ENCODE results near the gene CPOX.
A peak's percentile ranks its signal among the peaks of the same experiment; 100 is the strongest.
"Not testable (repeated sequence)": the region's sequence is repeated elsewhere in the genome, so short reads cannot be mapped to it uniquely, and the experiment has no call there.

Gene CPOX

DNA sequence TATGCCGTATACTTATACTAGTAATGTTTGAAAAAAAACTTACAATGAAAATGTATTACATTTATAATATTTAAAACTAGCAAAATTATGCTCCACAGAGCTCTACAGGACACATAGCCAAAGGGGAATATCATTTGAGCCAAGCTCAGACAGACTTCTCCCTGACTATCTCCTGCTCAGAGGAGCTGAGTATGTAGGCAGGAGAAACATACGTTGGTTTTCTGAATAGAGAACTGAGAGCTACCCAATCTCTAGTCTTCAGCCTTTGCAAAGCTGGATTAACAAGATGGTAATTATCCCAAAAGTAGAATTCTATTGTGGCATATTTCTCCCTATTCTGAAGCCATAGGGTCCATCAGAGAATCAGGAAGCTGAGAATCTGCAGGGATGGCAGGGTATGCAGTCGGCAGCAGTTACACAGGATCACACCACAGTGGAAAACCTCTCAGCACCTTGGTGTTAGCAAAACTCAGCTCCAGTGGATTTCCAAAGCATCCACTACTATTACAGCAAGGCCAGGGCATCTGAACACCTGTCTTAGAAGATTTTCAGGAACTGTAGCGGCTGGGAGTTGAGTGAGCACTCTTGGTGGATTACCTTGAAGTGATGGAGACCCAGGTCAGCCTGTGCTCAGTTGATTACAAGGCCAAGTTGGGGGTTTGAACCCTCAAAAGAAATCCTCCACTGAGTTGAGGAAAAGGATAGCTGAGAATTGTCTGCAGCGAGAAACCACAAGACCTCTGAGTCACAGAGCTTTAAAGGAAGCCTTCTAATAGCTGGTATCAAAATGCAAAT lies 31.5 kb downstream of the CPOX start:
- DNase-seq (ENCODE audit: low read depth), result no peak

DNA sequence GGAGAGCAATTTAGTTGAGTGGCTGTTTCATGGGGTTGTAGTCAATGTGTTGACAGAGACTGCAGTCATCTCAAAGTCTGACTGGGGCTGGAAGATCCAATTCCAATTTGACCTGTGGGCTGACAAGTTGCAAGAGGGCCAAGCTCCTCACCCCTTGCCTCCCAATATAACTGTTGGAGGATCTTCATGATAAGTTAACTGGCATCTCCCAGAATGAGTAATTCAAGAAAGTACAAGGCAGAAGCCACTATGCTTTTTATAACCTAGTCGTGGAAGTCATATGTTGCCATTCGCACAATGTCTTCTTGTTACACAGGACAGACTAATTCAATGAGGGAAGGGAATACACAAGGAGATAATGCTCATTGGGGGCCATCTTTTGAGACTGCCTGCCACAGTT lies 32.5 kb downstream of the CPOX start:
- DNase-seq (ENCODE audit: low read depth), result no peak

DNA sequence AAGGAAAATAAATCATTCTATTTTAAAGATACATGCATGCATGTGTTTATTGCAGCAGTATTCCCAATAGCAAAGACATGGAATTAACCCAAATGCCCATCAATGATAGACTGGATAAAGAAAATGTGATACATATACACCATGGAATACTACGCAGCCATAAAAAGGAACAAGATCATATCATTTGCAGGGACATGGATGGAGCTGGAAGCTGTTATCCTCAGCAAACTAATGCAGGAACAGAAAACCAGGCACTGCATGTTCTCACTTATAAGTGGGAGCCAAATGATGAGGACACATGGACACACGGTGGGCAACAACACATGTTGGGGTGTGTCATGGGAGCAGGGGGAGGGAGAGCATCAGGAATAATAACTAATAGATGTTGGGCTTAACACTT lies 33.6 kb downstream of the CPOX start:
- not testable (repeated sequence) for DNase-seq (ENCODE audit: low read depth)

DNA sequence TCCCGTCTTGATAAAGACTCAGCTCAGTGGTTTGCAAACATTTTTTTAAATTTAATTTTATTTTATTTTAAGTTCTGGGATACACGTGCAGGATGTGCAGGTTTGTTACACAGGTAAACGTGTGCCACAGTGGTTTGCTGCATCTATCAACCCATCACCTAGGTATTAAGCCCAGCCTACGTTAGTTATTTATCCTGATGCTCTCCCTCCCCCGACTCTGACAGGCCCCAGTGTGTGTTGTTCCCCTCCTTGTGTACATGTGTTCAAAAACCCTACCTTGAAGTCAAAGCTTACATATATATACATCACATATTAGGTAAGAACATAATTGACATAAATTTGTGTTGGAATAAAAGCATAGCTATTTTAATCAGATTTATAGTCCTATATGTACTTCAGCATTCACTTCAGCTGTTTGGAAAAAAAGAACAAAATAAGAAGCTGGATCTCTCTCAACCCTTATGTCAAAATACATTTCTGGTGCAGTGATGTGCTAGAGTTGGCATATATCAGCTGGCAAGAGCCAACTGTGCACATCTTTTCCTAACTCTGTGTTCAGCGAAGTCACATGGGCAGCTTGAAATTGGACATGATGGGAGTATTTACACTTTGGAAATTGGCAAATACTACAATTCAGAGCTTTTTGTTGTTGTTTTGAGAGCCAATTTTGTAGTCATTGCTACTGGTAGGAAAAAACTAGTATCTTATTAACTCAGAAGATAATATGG lies 35.1 kb downstream of the CPOX start:
- DNase-seq (ENCODE audit: low read depth), result no peak

DNA sequence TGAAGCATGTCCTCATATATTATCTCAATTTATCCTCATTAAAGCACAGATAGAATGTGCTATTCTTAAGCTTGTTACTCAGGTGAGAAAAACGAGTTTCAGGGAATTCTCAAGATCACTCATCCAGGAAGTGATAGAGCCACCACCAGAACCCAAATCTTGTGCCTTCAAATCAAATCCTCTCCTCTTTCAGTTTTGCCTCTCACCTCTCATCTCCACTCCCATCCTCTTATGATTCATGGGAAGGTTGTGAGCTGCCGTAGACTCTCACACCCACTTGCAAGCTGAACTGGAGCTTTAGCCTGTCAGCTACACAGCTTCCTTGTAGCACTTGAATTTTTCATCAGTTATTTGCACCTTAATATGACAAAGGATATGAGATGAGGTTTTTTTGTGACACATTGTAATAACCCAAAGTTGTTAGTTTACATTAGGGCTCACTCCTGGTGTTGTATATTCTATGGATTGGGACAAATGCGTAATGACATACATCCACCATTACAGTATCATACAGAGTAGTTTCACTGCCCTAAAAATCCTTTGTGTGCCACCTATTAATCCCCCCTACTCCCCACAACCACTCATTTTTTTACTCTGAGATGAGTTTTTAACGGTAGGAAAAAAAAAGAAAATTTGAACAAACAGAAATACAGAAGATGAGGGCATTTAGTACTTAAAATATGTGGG lies 35.9 kb downstream of the CPOX start:
- DNase-seq (ENCODE audit: low read depth), result no peak

DNA sequence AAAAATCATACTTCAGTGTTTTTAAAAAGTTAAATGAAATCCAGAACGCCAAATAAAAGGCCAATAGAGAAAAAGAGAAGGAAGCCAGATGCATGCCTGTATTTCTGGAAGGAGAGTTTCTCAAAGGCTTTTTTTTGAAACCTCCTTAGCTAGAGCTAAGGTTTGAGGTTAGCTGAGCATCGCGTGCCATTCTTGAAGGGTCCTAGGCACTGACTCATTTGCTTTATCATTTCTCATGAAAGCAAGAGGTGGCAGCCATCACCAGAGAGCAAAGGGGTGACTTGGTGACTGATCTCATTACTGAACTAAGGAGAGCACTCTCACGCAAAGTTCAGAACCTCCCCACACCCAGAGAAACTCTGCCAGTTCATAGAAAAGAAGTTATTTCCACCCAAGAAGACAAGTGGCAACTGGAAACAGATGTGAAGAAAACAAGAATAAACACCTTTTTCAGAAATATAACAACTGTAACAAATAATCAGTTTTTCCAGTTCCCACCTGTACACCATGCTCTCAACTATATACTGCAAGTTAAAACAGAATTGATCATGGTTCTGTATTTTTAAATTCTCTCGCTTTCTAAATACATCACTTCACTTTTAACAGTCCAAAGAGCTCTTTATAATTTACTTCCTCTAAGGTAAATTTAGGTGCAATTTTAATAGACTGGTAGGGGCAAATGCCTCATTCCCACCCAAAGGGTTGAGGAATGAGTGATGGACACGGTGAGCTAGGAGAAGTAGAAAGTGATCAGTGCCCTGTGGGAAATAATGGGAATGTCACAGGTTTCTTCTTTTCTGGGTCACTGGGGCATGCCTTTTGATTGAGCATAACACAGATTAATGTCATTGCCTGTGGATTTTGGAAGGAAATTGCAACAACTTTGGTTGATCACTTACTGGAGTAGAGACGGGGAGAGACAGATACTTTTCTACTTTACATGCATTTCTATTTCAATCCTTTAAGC lies 37.0 kb downstream of the CPOX start:
- peak; percentile 57 for DNase-seq (ENCODE audit: low read depth)

DNA sequence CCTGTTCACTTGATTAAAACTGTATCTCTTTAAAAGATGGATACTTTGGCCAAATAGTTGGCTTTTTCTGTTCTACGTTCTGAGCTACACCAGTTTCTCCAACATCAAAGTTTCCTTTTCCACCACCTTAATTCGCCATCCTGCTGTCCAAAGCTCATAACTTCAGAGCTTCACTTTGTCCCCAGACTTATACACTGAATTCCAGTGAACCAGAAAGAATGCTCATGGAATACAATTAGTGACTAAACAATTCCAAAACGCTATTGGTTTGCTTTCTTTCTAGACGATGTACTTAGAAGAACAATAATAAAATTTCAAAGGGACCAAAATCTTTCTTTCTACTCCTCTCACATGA lies 38.4 kb downstream of the CPOX start:
- DNase-seq (ENCODE audit: low read depth), result no peak

DNA sequence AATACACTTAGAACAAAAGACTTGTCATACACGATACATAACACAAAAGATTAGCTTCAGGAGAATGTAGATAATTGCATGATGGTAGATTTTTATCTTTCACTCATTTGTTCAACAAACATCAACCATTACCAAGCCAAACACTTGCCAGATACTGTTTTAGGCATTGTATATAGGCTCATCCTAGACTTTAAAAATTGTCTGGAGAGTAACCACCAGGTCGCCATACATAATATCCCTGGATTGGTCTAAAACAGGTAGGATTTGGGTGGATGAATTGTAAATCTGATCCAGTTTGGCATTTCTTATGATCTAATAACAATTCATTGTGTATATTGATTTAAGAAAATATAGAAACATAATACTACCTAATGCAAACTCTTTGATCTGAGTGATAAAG lies 38.8 kb downstream of the CPOX start:
- no peak for DNase-seq (ENCODE audit: low read depth)

DNA sequence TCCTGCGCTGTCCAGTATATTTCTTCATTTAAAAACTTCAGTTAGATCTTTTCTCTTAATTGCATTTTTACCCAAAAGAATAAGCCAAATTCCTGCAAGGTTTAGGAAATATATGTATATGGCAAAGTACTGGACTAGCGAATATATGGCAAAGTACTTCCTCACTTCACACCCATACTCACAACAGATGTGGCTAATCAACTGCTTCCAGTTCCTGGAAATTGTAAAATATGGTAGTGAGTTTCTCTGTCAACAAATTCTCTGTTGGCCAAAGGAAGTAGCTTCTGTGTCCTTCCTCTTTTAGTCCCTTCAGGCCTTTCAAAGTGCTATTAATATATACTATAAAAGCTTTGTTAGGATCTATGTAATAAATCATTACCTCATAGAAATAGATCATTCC lies 39.7 kb downstream of the CPOX start:
- no peak for DNase-seq (ENCODE audit: low read depth)

DNA sequence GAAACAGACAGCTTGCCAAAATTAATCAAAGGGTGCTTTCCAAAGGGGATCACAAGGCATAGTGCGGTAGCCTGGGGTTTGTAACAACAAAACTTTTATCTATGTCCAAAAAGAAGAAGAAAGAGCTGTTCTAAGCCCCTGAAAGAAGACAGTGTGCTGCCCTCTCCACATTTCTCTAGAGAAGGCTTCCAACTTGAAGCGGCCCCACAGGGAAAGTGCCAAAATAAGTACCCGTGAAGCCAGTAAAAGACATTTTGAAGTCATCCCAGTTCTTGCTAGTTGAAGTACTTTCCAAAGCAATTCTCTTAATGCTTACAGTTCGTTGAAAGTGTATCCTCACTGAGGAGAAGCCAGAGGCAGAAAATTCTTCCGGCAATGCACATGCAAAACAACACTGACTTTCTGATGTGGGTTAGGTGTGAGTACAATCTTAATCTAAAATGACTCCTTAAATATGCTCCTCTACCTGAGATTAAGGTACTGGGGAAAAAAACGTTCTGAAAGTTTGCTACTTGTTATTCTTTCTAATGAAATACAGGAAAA lies 40.3 kb downstream of the CPOX start:
- DNase-seq (ENCODE audit: low read depth), result no peak

DNA sequence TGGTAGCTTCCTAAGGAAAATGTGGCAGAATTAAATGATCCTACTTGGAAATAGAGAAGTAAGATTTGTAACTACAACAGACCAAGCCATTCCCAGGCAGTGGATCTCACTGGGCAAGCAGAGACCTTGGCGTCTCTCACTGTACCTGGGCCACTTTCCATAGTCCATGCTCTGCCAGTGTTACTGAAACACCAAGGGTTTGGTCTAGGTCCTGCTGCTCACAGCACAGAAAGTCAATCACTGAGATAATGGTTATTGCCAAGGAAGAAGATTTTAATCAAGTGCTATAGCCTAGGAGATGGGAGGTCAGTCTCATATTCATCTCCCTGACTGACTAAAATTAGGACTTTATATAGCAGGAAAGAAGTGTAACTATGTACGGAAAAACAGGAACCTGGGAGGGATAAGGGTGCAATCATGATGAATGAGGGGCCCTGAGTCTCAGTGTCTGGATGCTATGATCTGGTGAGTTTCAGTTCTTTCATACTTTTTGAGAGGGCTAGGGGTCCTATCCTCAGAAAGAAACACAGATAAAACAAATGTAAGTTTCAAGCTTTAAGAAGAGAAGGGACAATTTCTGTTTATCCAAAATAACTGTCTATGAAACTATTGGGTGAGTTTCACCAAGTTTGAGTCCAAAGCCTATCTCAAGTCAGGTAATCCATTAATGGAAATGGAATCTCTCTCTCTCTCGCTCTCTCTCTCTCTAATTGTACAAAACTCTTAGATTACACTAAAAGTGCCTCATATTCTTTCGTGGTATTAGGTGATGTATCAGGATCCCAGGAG lies 41.0 kb downstream of the CPOX start:
- DNase-seq (ENCODE audit: low read depth), result no peak

DNA sequence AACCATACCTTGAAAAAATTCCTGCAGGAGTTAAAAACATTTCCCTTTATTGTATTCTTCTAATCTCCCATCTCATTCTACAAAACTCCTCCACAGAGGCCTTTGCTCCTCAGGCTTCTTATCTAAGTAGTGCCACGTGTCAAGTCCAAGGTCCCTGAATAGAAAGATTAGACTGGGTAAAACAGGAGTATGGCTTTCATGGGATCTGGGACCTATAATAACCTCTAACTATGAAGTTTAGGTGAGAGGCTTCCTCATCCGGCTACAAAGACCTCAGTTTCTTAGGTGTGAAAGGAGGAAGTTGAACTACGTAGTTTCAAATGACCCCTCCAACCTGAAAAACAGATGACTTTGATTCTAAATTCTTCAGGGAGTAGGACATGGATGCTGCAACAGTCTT lies 41.7 kb downstream of the CPOX start:
- no peak for DNase-seq (ENCODE audit: low read depth)

DNA sequence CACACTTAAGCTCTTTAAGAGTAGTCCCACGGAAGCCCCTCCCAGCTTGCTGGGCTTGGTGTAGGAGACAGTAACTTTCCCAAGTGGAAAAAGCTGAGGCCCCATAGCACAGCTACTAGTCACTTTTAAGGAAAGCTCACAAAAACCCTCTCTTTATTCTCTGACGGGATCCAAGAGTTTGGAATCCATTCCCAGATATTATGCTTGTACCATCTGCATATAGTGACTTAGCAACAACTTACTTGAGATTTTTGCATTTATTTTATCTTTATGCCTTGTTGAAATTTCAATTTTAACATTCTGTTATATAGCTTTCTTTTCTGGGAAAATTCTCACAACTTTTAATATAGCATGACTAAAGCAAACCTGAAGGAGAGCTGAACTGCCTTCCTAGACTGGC lies 42.2 kb downstream of the CPOX start:
- no peak for DNase-seq (ENCODE audit: low read depth)

DNA sequence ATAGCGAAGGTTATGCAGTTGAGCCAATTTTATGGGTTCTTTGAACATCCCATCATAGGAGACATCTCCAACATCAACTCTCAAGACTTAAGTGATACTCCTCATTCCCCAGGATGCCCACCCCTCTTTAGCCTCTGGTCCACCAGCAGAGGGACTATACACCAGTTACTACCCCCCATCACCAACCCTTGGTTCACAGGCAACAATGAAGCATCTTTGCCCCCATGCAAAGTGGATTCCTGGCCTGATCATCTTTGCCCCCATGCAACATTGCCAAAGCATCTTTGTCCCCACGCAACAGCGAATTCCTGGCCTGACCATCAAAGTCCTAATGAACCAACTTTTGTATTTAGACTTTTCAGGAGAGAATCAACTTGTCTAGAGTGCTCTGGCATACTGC lies 42.6 kb downstream of the CPOX start:
- DNase-seq (ENCODE audit: low read depth), result no peak

DNA sequence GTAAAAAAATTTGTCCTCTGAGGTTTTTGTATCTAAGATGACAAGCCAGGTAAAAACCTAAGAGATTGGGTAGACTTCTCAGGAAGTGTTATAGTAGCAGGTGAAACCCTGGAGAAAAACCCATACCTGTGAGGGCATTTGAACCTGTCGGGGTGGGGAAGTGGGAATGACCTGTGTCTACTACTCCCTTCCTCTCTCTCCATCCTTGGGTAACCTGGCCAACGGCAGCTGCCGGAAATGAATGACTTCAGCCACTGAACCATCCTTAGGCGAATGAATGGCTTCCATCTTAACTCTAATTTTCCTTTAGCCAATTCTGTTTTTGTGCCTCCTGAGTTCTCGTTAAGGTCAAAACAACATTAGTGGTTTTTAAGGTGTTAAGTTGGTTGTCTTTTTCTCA lies 44.9 kb downstream of the CPOX start:
- DNase-seq (ENCODE audit: low read depth), result no peak

DNA sequence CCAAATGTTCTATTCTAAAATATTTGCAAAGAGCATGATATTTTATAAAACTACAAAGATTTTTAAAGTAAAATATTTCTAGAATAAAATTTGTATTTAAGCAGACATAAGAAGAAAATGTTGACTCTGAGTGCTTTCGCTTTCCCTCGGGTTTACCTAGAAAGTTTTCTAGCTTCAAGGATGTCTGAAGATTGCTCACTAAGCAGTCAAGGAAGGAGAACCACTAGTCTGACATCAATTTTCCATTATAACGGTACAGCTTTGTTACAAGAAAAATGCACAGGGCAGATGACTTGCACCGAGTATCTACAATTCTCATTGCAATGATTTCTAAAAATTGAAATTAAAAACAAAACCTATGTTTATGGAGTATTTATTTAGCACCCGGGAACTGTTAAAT lies 47.5 kb downstream of the CPOX start:
- no peak for DNase-seq (ENCODE audit: low read depth)

DNA sequence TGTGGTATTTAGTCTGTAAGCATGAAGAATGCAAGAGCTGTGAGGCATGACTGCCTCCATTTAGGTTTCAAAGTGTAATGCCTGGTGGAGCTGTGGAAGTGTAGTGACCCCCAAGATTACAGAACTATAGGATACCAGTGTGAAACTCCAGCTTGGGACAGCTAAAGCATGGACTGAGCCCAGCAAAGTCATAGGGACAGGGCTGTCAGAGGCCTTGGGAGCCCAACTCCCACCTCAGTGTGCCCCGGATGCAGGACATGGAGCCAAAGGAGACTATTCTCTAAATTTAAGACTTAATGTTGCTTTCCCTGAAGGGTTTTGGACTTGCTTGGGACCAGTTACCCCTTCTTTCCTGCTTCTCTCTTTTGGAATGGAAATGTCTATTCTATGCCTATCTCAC lies 50.8 kb downstream of the CPOX start:
- DNase-seq (ENCODE audit: low read depth), result no peak

DNA sequence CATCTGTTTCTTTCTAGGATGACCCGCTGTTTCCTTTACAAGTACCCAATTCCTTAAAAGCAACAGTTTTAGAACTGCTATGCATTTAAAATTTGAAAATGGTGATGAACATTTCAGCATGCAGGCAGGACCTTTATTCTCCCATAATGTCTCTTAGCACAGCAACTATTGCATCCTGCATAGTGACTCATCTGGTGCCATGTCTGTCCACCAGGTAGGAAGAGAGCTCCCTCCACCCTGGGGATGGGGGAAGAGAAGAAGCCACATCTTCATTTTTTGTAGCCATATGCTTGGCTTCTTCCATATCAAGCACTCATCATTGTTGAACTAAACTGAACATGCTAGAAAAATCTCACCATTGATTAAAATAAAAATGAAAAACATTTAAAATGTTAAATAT lies 51.7 kb downstream of the CPOX start:
- no peak for DNase-seq (ENCODE audit: low read depth)

DNA sequence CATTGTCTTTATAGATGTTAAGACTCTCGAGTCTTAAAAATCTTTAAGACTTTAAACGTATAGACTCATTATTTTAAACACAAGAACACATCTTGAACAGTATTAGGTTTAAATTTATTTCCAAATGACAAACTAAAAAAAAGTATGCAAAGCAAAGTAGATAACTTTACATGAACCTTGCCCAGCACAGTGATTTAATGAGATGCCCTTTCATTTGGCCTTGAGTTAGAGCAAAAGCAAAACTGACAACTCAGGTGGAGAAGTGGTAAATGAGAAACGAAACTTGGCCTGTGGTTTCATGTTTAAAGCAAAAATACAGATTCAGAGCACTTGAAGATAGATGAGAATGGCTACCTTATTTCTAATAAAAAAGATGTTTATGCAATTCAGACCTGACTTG lies 53.1 kb downstream of the CPOX start:
- DNase-seq (ENCODE audit: low read depth), result no peak

DNA sequence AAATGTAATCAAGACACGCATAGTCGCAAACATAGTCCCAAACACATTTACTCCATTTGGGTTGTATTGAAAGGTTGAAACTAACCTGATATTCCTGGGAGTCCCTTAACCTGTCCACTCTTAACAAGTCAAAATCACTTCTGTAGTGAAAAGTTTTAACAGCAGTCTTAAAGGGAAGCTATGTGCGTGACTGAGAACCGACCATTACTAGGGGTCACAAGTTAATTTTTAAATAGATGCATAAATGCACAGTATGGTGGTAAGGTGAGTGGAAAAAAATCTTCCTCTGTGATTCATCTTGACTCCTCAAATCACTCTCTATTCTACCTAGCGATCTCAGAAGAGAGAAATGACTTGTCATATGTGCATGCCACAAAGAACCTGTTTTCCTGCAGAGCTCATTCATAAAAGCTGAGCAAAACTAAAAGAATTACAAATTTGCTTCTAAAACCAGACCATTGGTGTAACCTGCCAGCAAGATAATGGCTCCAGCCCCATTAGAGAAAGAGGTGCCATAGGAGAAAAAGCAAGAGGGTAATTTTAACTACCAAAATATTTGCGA lies 56.9 kb downstream of the CPOX start:
- no peak for DNase-seq (ENCODE audit: low read depth)

DNA sequence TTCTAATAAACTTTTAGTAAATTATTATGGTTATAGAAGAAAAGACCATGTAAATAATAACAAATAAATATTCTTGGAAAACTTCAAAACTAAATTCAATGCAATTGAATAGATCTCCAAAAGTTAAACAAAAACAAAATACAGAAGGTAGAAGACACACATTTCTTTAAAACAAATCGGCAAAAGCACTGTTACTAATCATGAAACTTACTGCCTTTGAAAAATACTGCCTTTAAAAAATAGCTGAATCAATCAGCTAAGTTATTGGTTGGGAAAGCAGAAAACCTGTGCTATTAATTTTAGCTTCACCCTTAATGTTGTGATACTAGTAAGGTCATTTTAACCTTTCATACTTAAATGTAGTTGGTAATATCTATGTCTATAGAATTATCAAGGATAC lies 58.7 kb downstream of the CPOX start:
- no peak for DNase-seq (ENCODE audit: low read depth)

Data from activated T-helper 1 cell treated with Interleukin-2 at 50 U/mL for 16 hours (primary cell).